Right lobe of liver (tissue), 6 donors: ENCODE measurements around the gene HNRNPA3. TPM values are rescaled to one million over a fixed set of nuclear protein-coding genes. Genes with fewer than 3 reads are reported as not detected.

Experiments used
- ATAC-seq, 4 donors: fragments of 200-7000 bp; cut with Tn5 transposase; one replicate each; pipeline ENCODE4 v1.9.1; 2020; ENCODE audit warnings: mild to moderate bottlenecking in 4 of 4, moderate library complexity in 4 of 4
- DNase-seq, 3 donors: peaks; one replicate each; pipeline ENCODE4 v3.0.0-alpha.2; 2020
- H3K27ac ChIP-seq, 3 donors: fragments of 200-600 bp; one replicate each; pipeline ENCODE4 v1.8.0; 2022
- H3K27me3 ChIP-seq, 2 donors: fragments of 200-600 bp; one replicate each; pipeline ENCODE4 v1.8.0; 2022
- H3K36me3 ChIP-seq, 4 donors: fragments of 200-600 bp; sonication (generic) in 1 of 4; one replicate each; pipeline versions ENCODE4 v1.5.1 to v1.8.0; 2017 to 2022; ENCODE audit warnings: control low read depth in 1 of 4
- H3K4me1 ChIP-seq, 4 donors: fragments of 200-600 bp; sonication (generic) in 1 of 4; one replicate each; pipeline versions ENCODE4 v1.5.1 to v1.8.0; 2017 to 2022; ENCODE audit warnings: control low read depth in 1 of 4
- H3K4me3 ChIP-seq, 3 donors: fragments of 200-600 bp; one replicate each; pipeline ENCODE4 v1.8.0; 2022
- H3K9me3 ChIP-seq, 4 donors: fragments of 200-600 bp; sonication (generic) in 1 of 4; one replicate each; pipeline versions ENCODE4 v1.5.1 to v1.8.0; 2017 to 2022; ENCODE audit warnings: control low read depth in 1 of 4
- POLR2A ChIP-seq: fragments of 450-650 bp; IDR thresholded peaks from one replicate; pipeline ENCODE4 v1.6.1; 2017; ENCODE audit warnings: antibody characterized with exemption, mild to moderate bottlenecking
- WGBS: methylation state at CpG from one replicate; pipeline ENCODE4 v1.1.6; 2018; ENCODE audit warnings: low coverage, low lambda C conversion rate; ENCODE audit not compliant: insufficient coverage; ENCODE audit errors: missing lambda C conversion rate; 5-methylcytosine and 5-hydroxymethylcytosine counted together
- intact Hi-C, 2 donors: fragments of 100-400 bp; cut with DNase I; formaldehyde crosslinking; loops; one replicate each; pipeline versions ENCODE4 v1.11.2 to v1.14.1; 2022
- total RNA-seq, 6 experiments: library from RNA; depleted of rRNA in 2 of 6; stranded (reverse); fragments of >200 nt in 2 of 6; fragmentation: NEBNext Ultra II Directional in 3 of 6; extraction: Animal tissue kit (Norgen Biotek cat#: 25700) in 3 of 6; gene quantifications; one replicate each; pipeline versions ENCODE4 v1.1.0 to v1.2.4, GENCODE V29; 2016 to 2023
- TF ChIP-seq, protein P1 (sequence below), 4 donors: fragments of 200-600 bp in 3 of 4; fragments of 450-650 bp in 1 of 4; IDR thresholded peaks; one replicate each; pipeline versions ENCODE4 v1.5.1 to v1.8.0; 2016 to 2022; ENCODE audit warnings: antibody characterized with exemption in 4 of 4, mild to moderate bottlenecking in 2 of 4
- donor health status: DM: no; HTN: yes; CAD: no.
- donor health status: DM: no; HTN: no; CAD: no.
- donor health status: DM: no; HTN: no; CAD: no.
- donor health status: DM: no; HTN: yes; CAD: no.
- donor health status: DM: no; HTN: yes; CAD: no.

Gene HNRNPA3
- total RNA-seq, 6 experiments from 2014 or later, result 22.4 to 70.4 (median 54.8) TPM

DNA sequence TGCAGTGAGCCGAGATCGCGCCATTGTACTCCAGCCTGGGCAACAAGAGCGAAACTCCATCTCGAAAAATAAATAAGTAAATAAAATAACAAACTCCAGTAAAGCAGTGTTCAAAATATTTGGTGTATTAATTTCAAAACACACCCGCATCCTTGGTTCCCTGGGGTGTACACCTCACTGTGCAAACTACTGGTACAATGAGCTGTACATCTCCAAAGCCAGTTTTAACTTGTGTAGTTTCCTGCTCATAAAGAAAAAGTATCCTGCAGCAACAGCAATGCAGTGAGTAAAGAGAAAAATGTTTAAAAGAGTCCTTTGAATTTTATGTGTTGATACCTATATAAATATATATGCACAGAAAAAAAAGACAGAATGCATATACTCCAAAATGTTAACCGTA, 56.3 kb downstream of the HNRNPA3 start:
- no peaks in the 10 kb centered on the region for H3K36me3 ChIP-seq
- no peaks in the 10 kb centered on the region for H3K9me3 ChIP-seq
- H3K27ac ChIP-seq, result peak overlapping the region in 2 of 3 donors; percentile 22 to 100
- ATAC-seq (no peak), DNase-seq (no peak)
- WGBS, result 71% methylated on average over 3 of the region's 7 CpGs
- H3K4me1 ChIP-seq, result peaks cover 0 to 47% (median 14%) of the 10 kb centered on the region in 4 donors
- no peaks in the 10 kb centered on the region for H3K27me3 ChIP-seq
- no peak overlapping the region for H3K4me3 ChIP-seq
- intact Hi-C loops, result loop anchor here in 1 of 2 donors (10.0 kb wide), 1 partner anchor 104 kb away; no protein-coding TSS in a partner anchor
- TF ChIP-seq POLR2A, result no peak
- TF ChIP-seq, protein P1, sequence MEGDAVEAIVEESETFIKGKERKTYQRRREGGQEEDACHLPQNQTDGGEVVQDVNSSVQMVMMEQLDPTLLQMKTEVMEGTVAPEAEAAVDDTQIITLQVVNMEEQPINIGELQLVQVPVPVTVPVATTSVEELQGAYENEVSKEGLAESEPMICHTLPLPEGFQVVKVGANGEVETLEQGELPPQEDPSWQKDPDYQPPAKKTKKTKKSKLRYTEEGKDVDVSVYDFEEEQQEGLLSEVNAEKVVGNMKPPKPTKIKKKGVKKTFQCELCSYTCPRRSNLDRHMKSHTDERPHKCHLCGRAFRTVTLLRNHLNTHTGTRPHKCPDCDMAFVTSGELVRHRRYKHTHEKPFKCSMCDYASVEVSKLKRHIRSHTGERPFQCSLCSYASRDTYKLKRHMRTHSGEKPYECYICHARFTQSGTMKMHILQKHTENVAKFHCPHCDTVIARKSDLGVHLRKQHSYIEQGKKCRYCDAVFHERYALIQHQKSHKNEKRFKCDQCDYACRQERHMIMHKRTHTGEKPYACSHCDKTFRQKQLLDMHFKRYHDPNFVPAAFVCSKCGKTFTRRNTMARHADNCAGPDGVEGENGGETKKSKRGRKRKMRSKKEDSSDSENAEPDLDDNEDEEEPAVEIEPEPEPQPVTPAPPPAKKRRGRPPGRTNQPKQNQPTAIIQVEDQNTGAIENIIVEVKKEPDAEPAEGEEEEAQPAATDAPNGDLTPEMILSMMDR (IDR thresholded peaks at IDR 0.05), result no peak

DNA sequence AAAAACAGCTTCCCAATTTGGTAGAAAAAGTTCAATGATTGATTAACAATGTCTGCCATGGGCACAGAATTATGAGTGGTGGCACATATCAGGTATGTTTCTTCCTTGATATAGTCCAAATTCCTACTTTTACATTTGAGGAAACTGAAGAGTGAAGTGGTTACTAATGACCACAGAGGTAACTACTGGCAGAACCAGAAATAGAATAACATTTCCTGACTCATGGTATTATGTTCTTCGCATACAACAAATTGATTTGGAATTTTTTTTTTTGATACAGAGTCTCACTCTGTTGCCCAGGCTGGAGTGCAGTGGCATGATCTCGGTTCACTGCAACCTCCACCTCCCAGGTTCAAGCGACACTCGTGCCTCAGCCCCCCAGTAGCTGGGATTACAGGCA, 57.9 kb downstream of the HNRNPA3 start:
- no peak overlapping the region for H3K27ac ChIP-seq
- ATAC-seq (no peak), DNase-seq (no peak)
- no peaks in the 10 kb centered on the region for H3K27me3 ChIP-seq
- no peaks in the 10 kb centered on the region for H3K36me3 ChIP-seq
- peaks cover 0 to 61% (median 18%) of the 10 kb centered on the region in 4 donors for H3K4me1 ChIP-seq
- 91% methylated on average over 4 of the region's 4 CpGs for WGBS
- no peak for TF ChIP-seq POLR2A
- TF ChIP-seq, protein P1 (IDR thresholded peaks at IDR 0.05), result no peak
- no peak overlapping the region for H3K4me3 ChIP-seq
- intact Hi-C loops, result no loop called here
- no peaks in the 10 kb centered on the region for H3K9me3 ChIP-seq

DNA sequence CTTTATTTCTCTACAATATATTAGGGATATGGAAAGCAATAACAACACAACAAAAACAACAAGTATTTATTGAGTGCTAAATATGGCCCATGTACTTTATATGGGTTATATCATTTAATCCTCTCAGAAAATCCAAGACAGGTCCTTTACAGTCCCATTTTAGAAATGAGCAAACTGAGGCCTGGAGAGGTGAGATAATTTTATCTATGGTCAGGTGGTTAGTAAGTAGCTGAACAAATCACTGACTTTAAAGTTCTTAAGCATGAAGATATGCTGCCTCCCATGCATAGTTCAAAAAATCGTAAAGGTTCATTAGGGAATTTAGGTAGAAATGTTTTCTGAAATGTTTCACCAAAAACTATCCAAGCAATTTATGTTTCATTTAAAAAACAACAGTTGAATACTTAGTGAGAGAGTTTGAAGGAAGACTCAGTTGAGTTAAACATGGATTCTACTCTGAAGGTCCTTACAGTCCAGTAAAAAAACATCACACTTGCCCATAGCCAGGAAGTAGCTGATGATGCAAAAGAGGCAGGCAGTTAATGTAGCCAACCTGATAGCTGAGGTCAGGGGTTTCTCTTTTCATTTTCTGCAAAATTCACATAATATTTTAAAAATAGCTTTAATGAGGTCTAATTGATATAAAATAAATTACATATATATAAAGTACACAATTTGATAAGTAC, 59.5 kb downstream of the HNRNPA3 start:
- Histone ChIP-seq H3K27me3 (no peaks in the 10 kb centered on the region), H3K9me3 (no peaks in the 10 kb centered on the region), H3K4me1 (peaks cover 0 to 54% (median 16%) of the 10 kb centered on the region in 4 donors), H3K36me3 (no peaks in the 10 kb centered on the region), H3K4me3 (no peak overlapping the region), H3K27ac (peak overlapping the region in 1 of 3 donors; percentile 91)
- no peak for DNase-seq
- TF ChIP-seq, protein P1 (IDR thresholded peaks at IDR 0.05), result no peak
- no peak for TF ChIP-seq POLR2A
- intact Hi-C loops, result no loop called here
- 91% methylated on average over 1 of the region's 1 CpG for WGBS
- no peak for ATAC-seq

DNA sequence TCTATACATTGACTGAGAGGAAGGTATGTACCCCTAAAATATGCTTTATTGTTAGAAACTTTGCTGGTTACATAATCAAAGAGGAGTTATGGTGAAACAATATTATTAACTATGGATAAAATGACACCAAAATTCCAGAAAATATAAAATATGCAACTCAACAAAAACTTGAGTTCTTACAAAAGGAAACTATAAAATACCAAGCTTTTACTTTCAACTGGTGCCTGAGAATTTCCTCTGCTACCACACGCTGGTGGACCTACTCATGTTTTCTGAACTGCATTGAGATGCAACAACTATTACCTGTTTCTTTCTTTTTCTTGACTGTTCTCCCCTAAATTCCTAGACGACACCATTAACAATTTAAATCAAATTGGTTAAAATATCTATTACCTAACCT, 60.2 kb downstream of the HNRNPA3 start:
- intact Hi-C loops, result no loop called here
- Histone ChIP-seq H3K27ac (peak overlapping the region; percentile 42 to 91 (median 63)), H3K4me3 (no peak overlapping the region), H3K9me3 (no peaks in the 10 kb centered on the region), H3K36me3 (no peaks in the 10 kb centered on the region), H3K27me3 (no peaks in the 10 kb centered on the region), H3K4me1 (peaks cover 0 to 50% (median 16%) of the 10 kb centered on the region in 4 donors)
- TF ChIP-seq POLR2A, result no peak
- TF ChIP-seq, protein P1 (IDR thresholded peaks at IDR 0.05), result no peak
- ATAC-seq (no peak), DNase-seq (no peak)
- 53% methylated on average over 2 of the region's 2 CpGs for WGBS
